SU-DHL-6 (cell line): Measurements from ENCODE around the gene JPH3.

Source experiments
- H2AFZ ChIP-seq: fragments of 200-600 bp; sonication (generic); 2 replicates; pipeline ENCODE4 v1.6.1; 2014; ENCODE audit warnings: low read depth, mild to moderate bottlenecking, moderate library complexity, mixed read lengths, antibody characterized with exemption, low read length; ENCODE audit not compliant: severe bottlenecking
- H3F3A ChIP-seq: fragments of 200-600 bp; shearing (Covaris generic); 2 replicates; pipeline ENCODE4 v1.6.0; 2016; ENCODE audit warnings: antibody characterized with exemption, mild to moderate bottlenecking; ENCODE audit not compliant: insufficient read depth
- H3K27ac ChIP-seq: fragments of 200-600 bp; sonication (generic); 2 replicates; pipeline ENCODE4 v1.5.1; 2016; ENCODE audit warnings: low read depth, mild to moderate bottlenecking, low read length, moderate library complexity, mixed read lengths
- H3K27me3 ChIP-seq: fragments of 200-600 bp; sonication (generic), shearing (Covaris generic); 2 replicates; pipeline ENCODE4 v1.6.0; 2014; ENCODE audit warnings: mild to moderate bottlenecking, low read length
- H3K36me3 ChIP-seq: fragments of 200-600 bp; sonication (generic); 2 replicates; pipeline ENCODE4 v1.6.1; 2014; ENCODE audit warnings: mild to moderate bottlenecking, low read length, mixed read lengths
- H3K4me2 ChIP-seq: fragments of 300-600, 200-600 bp; shearing (Covaris generic), sonication (generic); 2 replicates; pipeline ENCODE4 v1.6.0; 2014; ENCODE audit warnings: low read length, low read depth, mild to moderate bottlenecking; ENCODE audit not compliant: poor library complexity, severe bottlenecking
- H3K4me3 ChIP-seq: fragments of 200-600 bp; sonication (generic); 2 replicates; pipeline ENCODE4 v1.5.1; 2014; ENCODE audit warnings: antibody characterized with exemption, low read length, mild to moderate bottlenecking, mixed read lengths; ENCODE audit not compliant: insufficient read depth, poor library complexity, severe bottlenecking
- H3K79me2 ChIP-seq: fragments of 200-600 bp; sonication (generic); 2 replicates; pipeline ENCODE4 v1.6.1; 2014; ENCODE audit warnings: mild to moderate bottlenecking, low read length, moderate library complexity; ENCODE audit not compliant: insufficient read depth
- H3K9ac ChIP-seq: fragments of 200-600 bp; sonication (generic); 2 replicates; pipeline ENCODE4 v1.7.0; 2014; ENCODE audit warnings: mild to moderate bottlenecking, low read length
- H3K9me2 ChIP-seq: fragments of 200-600 bp; sonication (generic); replicated peaks from 2 replicates; pipeline ENCODE4 v1.6.1; 2014; ENCODE audit warnings: low read length; ENCODE audit not compliant: insufficient read depth
- H3K9me3 ChIP-seq: fragments of 200-600 bp; sonication (generic); 2 replicates; pipeline ENCODE4 v1.6.1; 2014; ENCODE audit warnings: low read length, mixed read lengths; ENCODE audit not compliant: insufficient read depth
- H4K20me1 ChIP-seq: fragments of 200-600 bp; sonication (generic); 2 replicates; pipeline ENCODE4 v1.6.1; 2014; ENCODE audit warnings: low read depth, mild to moderate bottlenecking, antibody characterized with exemption, low read length, moderate library complexity, mixed read lengths
- CTCF ChIP-seq: fragments of 200-600 bp; sonication (generic); IDR thresholded peaks from one replicate; pipeline ENCODE4 v1.5.1; 2017; ENCODE audit warnings: antibody characterized with exemption, mild to moderate bottlenecking, low read length, moderate library complexity; ENCODE audit not compliant: insufficient read depth, poor library complexity, severe bottlenecking
- EZH2phosphoT487 ChIP-seq: fragments of 200-600 bp; sonication (generic), shearing (Covaris generic); conservative IDR thresholded peaks from 2 replicates; pipeline ENCODE4 v1.6.1; 2018; ENCODE audit warnings: mild to moderate bottlenecking, antibody characterized with exemption, low read length, moderate library complexity, mixed read lengths

JPH3 gene

GRCh38 chr16:87618216-87618615, 15.9 kb downstream of the JPH3 start:
- Histone ChIP-seq H3K9ac (no peak overlapping the region), H3K27ac (no peak overlapping the region), H4K20me1 (no peaks in the 10 kb centered on the region), H2AFZ (no peak overlapping the region), H3K4me3 (no peak overlapping the region), H3K36me3 (no peaks in the 10 kb centered on the region), H3K27me3 (no peaks in the 10 kb centered on the region), H3K4me2 (no peak overlapping the region), H3K79me2 (no peaks in the 10 kb centered on the region), H3K9me3 (no peaks in the 10 kb centered on the region), H3F3A (no peaks in the 10 kb centered on the region), H3K9me2 (no peaks in the 10 kb centered on the region)
- TF ChIP-seq CTCF: no peak
- no peak for TF ChIP-seq EZH2phosphoT487

- no peak for TF ChIP-seq CTCF
- H3K9me2 ChIP-seq: no peaks in the 10 kb centered on the region
- no peak overlapping the region for H3K4me3 ChIP-seq
- H3K79me2 ChIP-seq: no peaks in the 10 kb centered on the region
- H3F3A ChIP-seq: no peaks in the 10 kb centered on the region
- no peaks in the 10 kb centered on the region for H3K27me3 ChIP-seq
- H3K36me3 ChIP-seq: no peaks in the 10 kb centered on the region
- H3K4me2 ChIP-seq: no peak overlapping the region
- H3K27ac ChIP-seq: no peak overlapping the region
- H3K9me3 ChIP-seq: no peaks in the 10 kb centered on the region
- H2AFZ ChIP-seq: no peak overlapping the region
- no peaks in the 10 kb centered on the region for H4K20me1 ChIP-seq
- no peak overlapping the region for H3K9ac ChIP-seq
Observed at GRCh38 chr16:87619360-87620200, 17.3 kb downstream of the JPH3 start.

- no peak overlapping the region for H2AFZ ChIP-seq
- TF ChIP-seq EZH2phosphoT487 (no peak), CTCF (no peak)
- no peaks in the 10 kb centered on the region for H3K9me2 ChIP-seq
- no peaks in the 10 kb centered on the region for H3K27me3 ChIP-seq
- H3K27ac ChIP-seq: no peak overlapping the region
- H3K4me2 ChIP-seq: no peak overlapping the region
- H4K20me1 ChIP-seq: no peaks in the 10 kb centered on the region
- H3F3A ChIP-seq: no peaks in the 10 kb centered on the region
- no peaks in the 10 kb centered on the region for H3K9me3 ChIP-seq
- no peaks in the 10 kb centered on the region for H3K79me2 ChIP-seq
- H3K4me3 ChIP-seq: no peak overlapping the region
- no peaks in the 10 kb centered on the region for H3K36me3 ChIP-seq
- no peak overlapping the region for H3K9ac ChIP-seq
Observed at GRCh38 chr16:87620201-87620495, 17.8 kb downstream of the JPH3 start.
